Neural progenitor cell (in vitro differentiated cells): ENCODE data around the gene UBE2M. TPM values are rescaled to one million over a fixed set of nuclear protein-coding genes. Genes with fewer than 3 reads are reported as not detected.

Experiments
- DNase-seq: peaks from one replicate; pipeline ENCODE4 v3.0.0-alpha.2; 2016; ENCODE audit warnings: low spot score
- H2AFZ ChIP-seq: fragments of 200-600 bp; sonication (generic); replicated peaks from 2 replicates; pipeline ENCODE4 v1.6.1; 2016; ENCODE audit warnings: antibody characterized with exemption
- H3F3A ChIP-seq: fragments of 200-600 bp; sonication (generic); 2 replicates; pipeline ENCODE4 v1.6.1; 2016; ENCODE audit warnings: antibody characterized with exemption, low read depth
- H3K27ac ChIP-seq: fragments of 200-600 bp; sonication (generic); 2 replicates; pipeline ENCODE4 v1.5.1; 2016; ENCODE audit warnings: mild to moderate bottlenecking
- H3K27me3 ChIP-seq: fragments of 200-600 bp; sonication (generic); 2 replicates; pipeline ENCODE4 v1.6.1; 2016; ENCODE audit warnings: mild to moderate bottlenecking, moderate library complexity
- H3K36me3 ChIP-seq: fragments of 200-600 bp; sonication (generic); 2 replicates; pipeline ENCODE4 v1.5.1; 2016
- H3K4me1 ChIP-seq: fragments of 200-600 bp; sonication (generic); 2 replicates; pipeline ENCODE4 v1.6.1; 2016; ENCODE audit warnings: mixed run types
- H3K4me2 ChIP-seq: fragments of 200-600 bp; sonication (generic); 2 replicates; pipeline ENCODE4 v1.6.1; 2016
- H3K4me3 ChIP-seq: fragments of 200-600 bp; sonication (generic); 2 replicates; pipeline ENCODE4 v1.5.1; 2016
- H3K79me2 ChIP-seq: fragments of 200-600 bp; sonication (generic); 2 replicates; pipeline ENCODE4 v1.6.1; 2016; ENCODE audit warnings: low read depth
- H3K9ac ChIP-seq: fragments of 200-600 bp; sonication (generic); 2 replicates; pipeline ENCODE4 v1.6.1; 2016
- H3K9me3 ChIP-seq: fragments of 200-600 bp; sonication (generic); 2 replicates; pipeline ENCODE4 v1.5.1; 2016; ENCODE audit warnings: low read depth
- H4K20me1 ChIP-seq: fragments of 200-600 bp; sonication (generic); 2 replicates; pipeline ENCODE4 v1.6.1; 2016; ENCODE audit warnings: low read depth
- H3K27ac Mint-ChIP-seq: 3 replicates; pipeline ENCODE4 v1.8.0; 2021; ENCODE audit warnings: mixed read lengths
- H3K27me3 Mint-ChIP-seq: 2 replicates; pipeline ENCODE4 v1.8.0; 2022; ENCODE audit warnings: low read depth, mild to moderate bottlenecking, inconsistent platforms, moderate library complexity, mixed read lengths; ENCODE audit not compliant: insufficient read depth
- H3K36me3 Mint-ChIP-seq: 3 replicates; pipeline ENCODE4 v1.8.0; 2021; ENCODE audit warnings: mixed read lengths
- H3K4me1 Mint-ChIP-seq: 3 replicates; pipeline ENCODE4 v1.8.0; 2021; ENCODE audit warnings: mixed read lengths
- H3K4me3 Mint-ChIP-seq: 3 replicates; pipeline ENCODE4 v1.8.0; 2021; ENCODE audit warnings: mild to moderate bottlenecking, moderate library complexity, mixed read lengths
- H3K9me3 Mint-ChIP-seq: 3 replicates; pipeline ENCODE4 v1.8.0; 2020; ENCODE audit warnings: mixed read lengths
- CTCF ChIP-seq: fragments of 200-600 bp; sonication (generic); IDR thresholded peaks from 2 replicates; pipeline ENCODE4 v1.5.1; 2017; ENCODE audit warnings: antibody characterized with exemption, mild to moderate bottlenecking
- EZH2 ChIP-seq: fragments of 200-600 bp; sonication (generic); IDR thresholded peaks from 2 replicates; pipeline ENCODE4 v1.6.1; 2017; ENCODE audit warnings: antibody characterized with exemption, mild to moderate bottlenecking, moderate library complexity
- EZH2phosphoT487 ChIP-seq: fragments of 200-600 bp; sonication (generic); IDR thresholded peaks from 2 replicates; pipeline ENCODE4 v1.6.1; 2017; ENCODE audit warnings: antibody characterized with exemption
- total RNA-seq: library from RNA; depleted of rRNA; stranded (reverse); fragments of >200 nt; gene quantifications from 2 replicates; pipeline ENCODE4 v1.2.3, GENCODE V29; 2015; ENCODE audit warnings: low replicate concordance

UBE2M gene
- total RNA-seq, 1 donor from 2014 or later: 73.3 TPM

GRCh38 chr19:58585442-58586132, 27.2 kb upstream of the UBE2M start:
- Mint-ChIP-seq H3K27me3 (peaks cover 2% of the 10 kb centered on the region), H3K27ac (peak overlapping the region; percentile 62), H3K9me3 (no peaks in the 10 kb centered on the region), H3K4me1 (peaks cover 12% of the 10 kb centered on the region), H3K36me3 (peaks cover 17% of the 10 kb centered on the region), H3K4me3 (no peak overlapping the region)
- DNase-seq: no peak
- Histone ChIP-seq H3K27me3 (no peaks in the 10 kb centered on the region), H3F3A (peaks cover 9% of the 10 kb centered on the region), H4K20me1 (peaks cover 7% of the 10 kb centered on the region), H3K27ac (no peak overlapping the region), H3K36me3 (no peaks in the 10 kb centered on the region), H3K4me1 (no peaks in the 10 kb centered on the region), H3K9ac (no peak overlapping the region), H3K4me3 (no peak overlapping the region), H3K9me3 (no peaks in the 10 kb centered on the region), H3K4me2 (no peak overlapping the region), H2AFZ (no peak overlapping the region), H3K79me2 (peaks cover 4% of the 10 kb centered on the region)
- TF ChIP-seq CTCF (no peak), EZH2phosphoT487 (no peak), EZH2 (no peak)

DNA sequence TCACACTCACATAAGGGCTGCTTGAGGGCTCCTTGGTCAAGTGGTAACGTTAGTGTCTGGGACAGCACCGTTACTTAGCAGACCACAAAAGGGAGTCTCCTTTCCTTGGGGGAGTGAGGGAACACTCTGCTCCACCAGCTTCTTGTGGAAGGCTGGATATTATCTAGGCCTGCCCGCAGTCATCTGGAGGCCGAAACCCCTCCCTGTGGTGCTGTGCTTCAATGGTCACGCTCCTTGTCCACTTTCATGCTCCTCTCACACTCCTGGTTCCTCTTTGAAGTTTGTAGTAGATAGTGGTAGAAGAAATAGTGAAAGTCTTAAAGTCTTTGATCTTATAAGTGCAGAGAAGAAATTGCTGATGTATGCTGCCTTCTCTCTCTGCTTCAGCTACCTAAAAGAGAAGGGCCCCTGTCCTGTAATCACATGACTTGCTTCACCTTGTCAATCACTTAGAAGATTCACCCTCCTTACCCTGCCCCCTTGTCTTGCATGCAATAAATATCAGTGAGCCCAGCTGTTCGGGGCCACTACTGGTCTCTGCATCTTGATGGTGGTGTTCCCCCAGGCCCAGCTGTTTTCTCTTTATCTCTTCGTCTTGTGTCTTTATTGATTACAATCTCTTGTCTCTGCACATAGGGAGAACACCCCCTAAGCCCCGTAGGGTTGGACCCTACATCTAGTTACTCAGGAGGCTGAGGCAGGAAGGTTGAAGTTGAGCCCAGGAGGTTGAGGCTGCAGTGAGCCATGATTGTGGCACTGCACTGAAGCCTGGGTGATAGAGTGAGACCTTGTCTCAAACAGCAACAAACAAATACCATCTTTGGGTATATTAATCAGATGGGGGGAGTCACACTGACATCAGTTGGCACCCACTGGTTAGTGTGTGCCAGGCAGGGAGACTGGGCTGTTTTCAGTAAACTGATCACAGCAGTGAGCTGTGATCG, 26.4 kb upstream of the UBE2M start:
- TF ChIP-seq EZH2 (no peak), CTCF (no peak), EZH2phosphoT487 (no peak)
- H3F3A ChIP-seq: peaks cover 9% of the 10 kb centered on the region
- Mint-ChIP-seq H3K4me1 (peaks cover 12% of the 10 kb centered on the region), H3K9me3 (no peaks in the 10 kb centered on the region), H3K27me3 (peaks cover 2% of the 10 kb centered on the region), H3K4me3 (no peak overlapping the region), H3K36me3 (peaks cover 17% of the 10 kb centered on the region), H3K27ac (peak overlapping the region; percentile 62)
- H3K9ac ChIP-seq: no peak overlapping the region
- no peak for DNase-seq
- H3K4me3 ChIP-seq: no peak overlapping the region
- no peaks in the 10 kb centered on the region for H3K4me1 ChIP-seq
- peaks cover 4% of the 10 kb centered on the region for H3K79me2 ChIP-seq
- no peak overlapping the region for H3K4me2 ChIP-seq
- H3K36me3 ChIP-seq: no peaks in the 10 kb centered on the region
- no peaks in the 10 kb centered on the region for H3K9me3 ChIP-seq
- no peak overlapping the region for H3K27ac ChIP-seq
- no peak overlapping the region for H2AFZ ChIP-seq
- H4K20me1 ChIP-seq: peaks cover 7% of the 10 kb centered on the region
- H3K27me3 ChIP-seq: no peaks in the 10 kb centered on the region

- TF ChIP-seq CTCF (no peak), EZH2 (no peak), EZH2phosphoT487 (no peak)
- Mint-ChIP-seq H3K27me3 (peaks cover 2% of the 10 kb centered on the region), H3K36me3 (peaks cover 24% of the 10 kb centered on the region), H3K9me3 (no peaks in the 10 kb centered on the region), H3K4me3 (no peak overlapping the region), H3K27ac (no peak overlapping the region), H3K4me1 (peaks cover 20% of the 10 kb centered on the region)
- peaks cover 12% of the 10 kb centered on the region for H4K20me1 ChIP-seq
- peaks cover 11% of the 10 kb centered on the region for H3F3A ChIP-seq
- no peaks in the 10 kb centered on the region for H3K36me3 ChIP-seq
- no peak overlapping the region for H3K4me3 ChIP-seq
- no peak overlapping the region for H3K9ac ChIP-seq
- no peak overlapping the region for H3K27ac ChIP-seq
- H3K27me3 ChIP-seq: no peaks in the 10 kb centered on the region
- H3K9me3 ChIP-seq: no peaks in the 10 kb centered on the region
- no peak for DNase-seq
- no peaks in the 10 kb centered on the region for H3K4me1 ChIP-seq
- peaks cover 18% of the 10 kb centered on the region for H3K79me2 ChIP-seq
- no peak overlapping the region for H3K4me2 ChIP-seq
- H2AFZ ChIP-seq: no peak overlapping the region
Measured at GRCh38 chr19:58582985-58583384, 24.6 kb upstream of the UBE2M start.
